GM12891 (cell line): ENCODE data around the gene PRSS21.
A peak's percentile ranks its signal among the peaks of the same experiment; 100 is the strongest.

Experiments used
- DNase-seq: peaks from one replicate; pipeline ENCODE4 v3.0.0; 2011; ENCODE audit warnings: low spot score; ENCODE audit not compliant: insufficient read length
- FAIRE-seq: peaks from 2 replicates; lab custom pipeline; 2011; peaks lifted over from hg19 to GRCh38; lab: Jason Lieb, UNC
- PAX5 ChIP-seq: IDR thresholded peaks from 2 replicates; pipeline ENCODE4 v1.6.1; 2011; ENCODE audit warnings: low read length, moderate library complexity, mild to moderate bottlenecking; ENCODE audit not compliant: insufficient read depth, severe bottlenecking
- POLR2A ChIP-seq: IDR thresholded peaks from 2 replicates; pipeline ENCODE4 v1.6.1; 2011; ENCODE audit warnings: low read depth, low read length, control low read depth
- POLR2AphosphoS5 ChIP-seq: IDR thresholded peaks from 2 replicates; pipeline ENCODE4 v1.6.1; 2011; ENCODE audit warnings: low read depth, low read length, control low read depth
- POU2F2 ChIP-seq: IDR thresholded peaks from 2 replicates; pipeline ENCODE4 v1.6.1; 2011; ENCODE audit warnings: low read depth, mild to moderate bottlenecking, control low read depth, low read length, moderate library complexity
- SPI1 ChIP-seq: IDR thresholded peaks from 2 replicates; pipeline ENCODE4 v1.6.1; 2011; ENCODE audit warnings: low read depth, low read length, control low read depth
- TAF1 ChIP-seq: IDR thresholded peaks from 2 replicates; pipeline ENCODE4 v1.6.1; 2011; ENCODE audit warnings: low read depth, low read length, control low read depth

Gene PRSS21

DNA sequence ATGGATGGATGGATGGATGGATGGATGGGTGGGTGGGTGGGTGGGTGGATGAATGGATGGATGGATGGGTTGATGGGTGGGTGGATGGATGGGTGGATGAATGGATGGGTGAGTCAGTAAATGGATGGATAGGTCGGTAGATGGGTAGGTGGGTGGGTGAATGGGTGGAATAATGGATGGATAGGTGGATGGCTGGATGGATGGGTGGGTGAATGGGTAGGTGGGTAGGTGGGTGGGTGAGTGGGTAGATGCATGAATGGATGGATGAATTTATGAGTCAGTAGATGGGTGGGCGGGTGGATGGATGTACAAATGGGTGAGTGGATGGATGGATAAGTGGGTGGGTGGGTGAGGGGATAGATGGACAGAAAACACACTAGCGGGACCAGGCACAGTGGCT, 17.9 kb downstream of the PRSS21 start:
- TF ChIP-seq POLR2A (no peak), TAF1 (no peak), POLR2AphosphoS5 (no peak), PAX5 (no peak), SPI1 (no peak), POU2F2 (no peak)
- no peak for FAIRE-seq
- no peak for DNase-seq

DNA sequence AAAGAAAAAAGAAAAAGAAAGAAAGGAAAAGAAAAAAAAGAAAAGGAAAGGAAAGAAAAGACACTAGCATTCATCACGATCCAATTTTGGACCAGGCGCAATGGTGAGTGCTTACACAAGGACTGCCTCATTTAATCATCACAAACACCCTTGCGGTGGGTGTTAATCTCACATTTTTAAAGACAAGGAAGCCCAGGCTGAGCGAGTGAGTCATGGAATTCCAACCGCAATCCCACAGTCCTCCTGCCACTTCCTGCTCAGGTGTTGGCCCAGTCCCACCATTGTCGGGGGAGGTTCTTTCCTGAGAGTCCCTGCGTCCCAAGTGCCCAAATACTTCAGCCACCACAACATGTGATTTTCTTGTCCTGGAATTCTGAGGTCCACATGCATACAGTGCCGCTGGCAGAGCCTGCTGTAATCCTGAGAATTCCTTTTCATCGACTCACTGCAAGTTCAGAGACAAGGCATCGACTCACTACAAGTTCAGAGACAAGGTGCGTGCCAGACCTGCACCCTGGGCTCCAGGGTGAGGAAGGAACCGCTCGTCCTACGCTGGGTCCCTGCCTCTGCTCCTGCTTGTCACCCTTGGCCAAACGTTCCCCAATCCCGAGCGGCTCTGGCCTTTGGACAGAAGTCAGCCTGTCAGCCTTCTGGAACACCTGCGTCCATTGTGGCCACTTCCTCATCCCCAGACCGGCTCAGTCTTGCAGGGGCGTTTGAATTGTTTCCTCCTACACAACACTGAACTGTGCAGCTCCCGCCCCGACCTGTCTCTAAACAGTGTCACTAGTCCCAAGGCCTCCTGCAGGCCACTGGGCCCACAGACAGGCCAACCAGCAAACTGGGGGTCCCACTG, 18.8 kb downstream of the PRSS21 start:
- TF ChIP-seq POLR2A (no peak), SPI1 (peak; percentile 17; the same call in 1 of the 2 replicates)
- FAIRE-seq (no peak), DNase-seq (no peak)

DNA sequence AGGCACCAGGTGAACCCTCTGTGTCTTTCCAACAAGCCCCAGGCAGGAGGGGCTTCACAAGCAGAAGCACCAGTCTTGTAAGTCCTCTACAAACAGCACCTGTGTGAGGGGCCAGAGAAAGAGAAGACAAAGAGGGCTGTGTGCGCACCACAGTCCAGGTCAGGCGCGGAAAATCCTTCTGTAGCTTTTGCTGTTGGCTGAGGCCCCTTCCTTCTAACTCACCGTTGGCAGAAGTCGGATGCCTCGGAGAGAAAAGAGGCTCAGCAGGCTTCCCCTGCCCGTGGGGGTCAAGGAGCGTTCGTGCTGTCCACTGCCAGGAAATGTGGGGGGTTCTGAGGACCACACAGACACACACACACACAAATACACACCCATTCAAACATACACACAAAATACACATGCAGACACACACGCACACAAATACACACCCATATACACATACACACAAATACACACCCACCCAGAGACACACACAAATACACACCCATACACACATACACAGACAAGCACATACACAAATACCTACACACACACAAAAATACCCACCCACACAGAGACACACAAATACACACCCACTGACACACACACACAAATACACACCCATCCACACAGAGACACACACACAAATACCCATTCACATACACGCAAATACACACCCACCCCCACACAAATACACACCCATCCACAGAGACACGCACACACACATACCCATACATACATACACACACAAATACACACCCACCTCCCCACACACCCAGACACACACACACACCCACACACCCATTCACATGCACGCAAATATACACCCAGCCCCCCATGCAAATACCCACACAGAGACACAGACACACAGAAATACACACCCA, 19.8 kb downstream of the PRSS21 start:
- TF ChIP-seq POLR2A (no peak), POLR2AphosphoS5 (no peak), POU2F2 (no peak)
- no peak for DNase-seq
- peak; percentile 20 for FAIRE-seq

GRCh38 chr16:2838928-2839327, 21.9 kb downstream of the PRSS21 start:
- TF ChIP-seq SPI1, result no peak
- FAIRE-seq, result peak; percentile 90
- peak; percentile 79 for DNase-seq

DNA sequence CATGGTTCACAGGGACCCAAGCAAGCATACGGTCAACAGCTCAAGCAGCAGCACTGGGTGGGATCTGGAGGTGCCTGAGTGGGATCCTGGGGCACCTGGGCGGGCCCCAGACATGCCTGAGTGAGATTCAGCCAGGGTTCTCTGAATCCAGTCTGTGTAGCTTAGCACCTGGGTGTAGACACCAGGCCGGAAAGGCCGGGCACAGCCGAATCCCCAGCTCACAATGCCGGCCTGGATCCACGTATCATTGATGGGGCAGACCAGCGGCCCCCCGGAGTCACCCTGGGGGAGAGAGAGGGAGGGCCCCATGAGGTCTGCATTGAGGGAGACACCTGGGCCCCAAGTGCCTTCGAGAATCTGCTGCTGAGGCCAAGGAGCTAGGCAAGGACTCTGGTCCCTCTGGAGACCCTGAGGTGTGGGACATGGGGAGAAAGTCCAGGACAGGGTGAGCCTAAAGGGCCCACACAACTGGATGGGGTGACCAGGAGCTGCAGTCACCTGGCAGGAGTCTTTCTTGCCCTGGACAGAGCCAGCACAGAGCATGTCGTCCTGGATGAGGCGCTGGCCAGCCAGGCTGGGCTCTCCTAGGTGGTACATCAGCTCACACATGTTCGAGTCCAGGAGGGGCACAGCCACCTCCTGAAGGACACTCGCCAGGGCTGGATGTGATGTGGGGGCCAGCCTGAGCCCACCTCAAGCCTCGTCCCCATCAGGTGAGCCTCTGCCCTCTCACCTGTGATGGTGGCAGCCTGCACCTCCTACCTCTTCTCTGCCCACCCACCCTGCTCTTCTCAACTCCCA, 22.8 kb downstream of the PRSS21 start:
- FAIRE-seq, result no peak
- no peak for DNase-seq
- TF ChIP-seq TAF1 (no peak), SPI1 (no peak), PAX5 (no peak), POLR2A (no peak), POLR2AphosphoS5 (no peak), POU2F2 (no peak)

DNA sequence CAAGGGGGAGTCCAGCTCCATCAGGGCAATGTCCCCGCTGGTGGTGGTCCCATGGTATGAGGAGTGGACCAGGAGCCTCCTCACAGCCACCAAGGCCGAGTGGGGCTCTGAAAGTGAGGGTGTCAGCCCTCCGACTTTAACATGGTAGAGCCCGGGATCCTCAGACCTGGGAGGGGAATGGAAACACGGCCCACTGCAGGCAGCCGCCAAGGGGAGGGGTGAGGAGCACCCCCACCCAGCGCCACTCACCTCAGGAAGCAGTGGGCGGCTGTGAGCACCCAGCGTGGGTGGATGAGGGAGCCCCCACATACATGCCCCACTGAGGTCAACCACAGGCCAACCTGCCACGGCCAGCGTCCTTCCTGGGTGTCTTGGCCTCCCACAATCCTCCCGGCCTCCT, 23.9 kb downstream of the PRSS21 start:
- TF ChIP-seq POLR2A, result no peak
- no peak for TF ChIP-seq POLR2AphosphoS5
- FAIRE-seq, result no peak
- DNase-seq, result no peak

- TF ChIP-seq TAF1 (no peak), POLR2A (no peak)
- no peak for DNase-seq
- no peak for FAIRE-seq
Measured at GRCh38 chr16:2841606-2842339, 24.7 kb downstream of the PRSS21 start.

DNA sequence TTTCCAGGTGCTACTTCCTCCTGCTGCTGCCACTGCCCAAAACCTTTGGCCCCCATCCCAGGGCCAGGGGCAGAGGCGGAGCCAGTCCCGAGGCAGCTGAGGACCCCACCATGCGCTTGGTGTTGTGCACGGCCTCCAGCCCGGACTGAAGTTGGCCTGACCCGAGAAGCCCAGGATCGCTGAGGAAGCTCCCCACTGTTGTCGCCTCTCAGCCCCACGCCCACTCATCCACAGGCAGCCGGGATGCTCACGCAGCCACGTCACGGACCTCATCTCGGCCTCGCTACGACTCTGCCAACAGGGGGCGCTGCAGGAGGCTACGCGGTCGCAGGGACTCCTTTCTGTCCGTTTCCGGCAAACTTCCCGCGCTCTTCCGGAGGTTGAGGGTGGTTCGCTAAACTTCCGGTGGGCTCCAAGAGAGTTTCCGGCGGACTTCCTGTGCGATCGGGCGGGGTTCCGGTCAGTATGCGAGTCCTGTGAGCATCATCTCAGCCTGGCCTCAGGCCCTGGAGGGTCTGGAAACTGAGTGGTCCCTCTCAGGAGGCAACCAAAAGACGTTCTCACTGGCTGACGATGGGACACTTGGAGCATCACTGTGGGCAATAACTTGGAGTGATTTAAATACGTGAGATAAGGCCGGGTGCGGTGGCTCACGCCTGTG, 25.4 kb downstream of the PRSS21 start:
- TF ChIP-seq PAX5 (no peak), POU2F2 (no peak), POLR2AphosphoS5 (no peak), SPI1 (no peak), TAF1 (no peak), POLR2A (no peak)
- FAIRE-seq, result peak; percentile 94
- DNase-seq, result peak; percentile 75

DNA sequence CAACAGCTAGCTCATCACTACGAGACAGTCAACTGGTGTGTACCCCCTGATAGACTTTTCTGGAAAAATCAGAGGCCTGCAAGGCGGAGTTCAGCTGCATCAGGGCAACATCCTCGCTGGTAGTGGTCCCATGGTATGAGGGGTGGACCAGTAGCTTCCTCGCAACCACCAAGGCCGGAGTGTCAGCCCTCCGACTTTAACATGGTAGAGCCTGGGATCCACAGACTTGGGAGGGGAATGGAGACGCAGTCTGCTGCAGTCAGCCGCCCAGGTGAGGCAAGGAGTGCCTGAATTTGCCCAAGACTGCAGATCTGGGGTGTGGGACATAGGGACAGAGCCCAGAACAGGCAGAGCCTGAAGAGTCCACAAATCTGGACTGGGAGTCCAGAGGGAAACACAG, 26.5 kb downstream of the PRSS21 start:
- TF ChIP-seq POLR2A (no peak), SPI1 (no peak), POU2F2 (no peak), TAF1 (no peak), POLR2AphosphoS5 (no peak), PAX5 (no peak)
- FAIRE-seq (no peak), DNase-seq (no peak)
